Amygdala (tissue), 56 donors: Measurements from ENCODE around the gene GALNT17.
"Not testable (repeated sequence)": the region's sequence is repeated elsewhere in the genome, so short reads cannot be mapped to it uniquely, and the experiment has no call there.

Experiments used
- DNase-seq, 56 donors: peaks; one replicate each; lab custom pipeline; 2025; lab: John Stamatoyannopoulos, UW

The GALNT17 gene

GRCh38 chr7:71157757-71158156 is 25.8 kb downstream of the GALNT17 start:
- no peak for DNase-seq

DNA sequence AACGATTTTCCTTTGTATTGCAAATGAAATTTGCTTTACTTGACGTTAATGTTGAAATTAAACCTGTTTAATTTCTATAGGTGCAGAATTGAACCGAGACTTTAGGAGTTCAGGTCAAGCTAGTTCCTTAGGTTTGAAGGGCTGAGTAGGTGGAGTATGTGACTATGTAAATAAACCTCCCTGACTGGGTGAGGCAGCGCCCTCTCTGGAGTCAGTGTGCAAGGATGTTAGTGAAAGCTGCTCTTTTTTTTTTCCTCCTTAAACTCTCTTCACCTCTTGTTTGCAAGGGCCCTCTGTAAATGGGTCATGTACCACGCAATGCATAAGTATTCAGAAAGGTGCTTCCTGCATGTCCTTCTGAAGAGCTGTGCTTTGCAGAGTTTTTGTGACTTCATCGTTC is 33.8 kb downstream of the GALNT17 start:
- DNase-seq: no peak

GRCh38 chr7:71171476-71171875 is 39.5 kb downstream of the GALNT17 start:
- DNase-seq: no peak

DNA sequence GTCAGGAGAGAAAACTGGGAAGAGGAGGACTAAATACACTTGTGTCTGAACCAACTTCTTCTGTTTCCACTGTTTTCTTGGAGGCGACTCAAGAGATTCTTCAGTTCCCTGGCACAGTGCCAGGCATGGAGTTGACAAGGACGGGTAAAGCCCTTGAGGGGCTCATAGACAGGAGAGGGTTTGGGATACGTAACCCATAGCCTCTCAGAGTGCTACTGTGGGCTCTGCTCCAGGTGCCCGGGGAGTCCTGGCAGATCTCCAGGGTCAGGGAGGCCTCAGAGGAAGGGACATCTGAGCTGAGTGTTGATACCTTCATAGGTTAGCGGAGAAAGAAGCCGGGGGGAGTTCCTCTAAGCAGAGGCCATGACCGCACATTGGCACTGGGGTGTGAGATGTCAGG is 42.0 kb downstream of the GALNT17 start:
- peak in 2 of 56 donors; percentile 2 to 3 for DNase-seq

GRCh38 chr7:71182438-71182935 is 50.5 kb downstream of the GALNT17 start:
- no peak for DNase-seq

GRCh38 chr7:71184136-71184535 is 52.2 kb downstream of the GALNT17 start:
- no peak for DNase-seq

DNA sequence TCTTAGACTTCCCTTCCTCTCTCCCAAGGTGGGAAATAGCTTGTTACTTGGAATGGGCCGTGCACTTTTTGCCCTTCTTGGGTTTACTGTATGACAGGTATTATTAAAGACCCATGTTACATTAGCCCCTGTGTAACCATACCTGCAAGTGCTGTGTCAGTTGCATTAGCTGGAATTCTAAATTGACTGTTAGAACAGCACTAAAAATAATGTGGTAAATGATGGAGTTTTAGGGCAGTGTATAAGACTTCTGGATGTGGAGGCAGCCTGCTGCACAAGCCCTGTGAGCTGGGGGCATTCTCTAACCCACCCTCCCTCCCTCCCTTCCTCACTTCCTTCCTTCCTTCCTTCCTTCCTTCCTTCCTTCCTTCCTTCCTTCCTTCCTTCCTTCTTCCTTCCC is 52.7 kb downstream of the GALNT17 start:
- DNase-seq: no peak

- DNase-seq: no peak
Observed at GRCh38 chr7:71186535-71187057, 54.7 kb downstream of the GALNT17 start.

GRCh38 chr7:71191771-71192170 is 59.8 kb downstream of the GALNT17 start:
- no peak for DNase-seq

DNA sequence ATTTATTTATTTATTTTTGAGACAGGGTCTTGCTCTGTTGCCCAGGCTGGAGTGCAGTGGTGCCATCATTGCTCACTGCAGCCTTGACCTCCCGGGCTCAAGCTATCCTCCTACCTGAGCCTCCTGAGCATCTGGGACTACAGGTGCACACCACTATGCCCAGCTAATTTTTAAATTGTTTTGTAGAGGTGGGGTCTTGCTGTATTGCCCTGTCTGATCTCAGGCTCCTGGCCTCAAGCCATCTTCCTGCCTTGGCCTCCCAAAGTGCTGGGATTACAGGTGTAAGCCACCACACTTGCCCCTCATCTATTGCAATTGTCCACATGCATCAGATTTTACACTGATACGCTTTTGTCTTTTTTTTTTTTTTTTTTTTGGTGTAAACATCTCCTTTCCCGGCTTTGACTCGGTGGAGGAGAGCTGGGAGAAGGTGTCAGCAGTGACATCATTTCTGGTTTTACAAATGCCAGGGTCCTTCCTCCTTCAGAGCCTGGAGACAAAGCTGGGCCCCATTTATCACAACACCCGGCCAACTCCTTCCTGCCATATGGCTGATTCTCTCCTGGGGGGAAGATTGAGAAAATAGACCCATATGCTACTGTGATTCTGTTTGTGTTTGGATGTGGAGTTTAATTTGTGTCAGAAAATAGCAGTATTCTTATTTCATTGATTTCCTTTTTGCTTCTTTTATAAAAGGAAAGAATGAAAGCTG is 61.3 kb downstream of the GALNT17 start:
- peak in 4 of 56 donors; percentile 2 to 47 (median 16) for DNase-seq

DNA sequence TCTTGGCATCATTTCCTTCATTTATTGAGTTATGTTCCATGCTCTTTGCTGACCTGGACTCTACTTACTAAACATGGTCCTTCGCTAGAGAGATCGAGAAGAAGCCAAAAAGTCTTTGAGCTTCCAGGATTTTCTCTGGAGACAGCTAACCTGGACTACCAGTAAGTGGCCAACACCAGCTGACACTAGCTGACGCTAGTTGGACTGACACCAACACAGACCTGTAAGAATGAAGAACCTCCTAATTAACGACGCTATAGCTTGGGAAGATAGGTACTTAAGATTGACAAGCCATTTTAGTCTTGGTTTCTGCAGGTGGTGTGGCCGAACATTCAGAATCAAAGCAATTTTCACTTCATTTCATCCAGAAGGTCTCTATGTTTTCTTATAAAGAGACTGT is 66.4 kb downstream of the GALNT17 start:
- no peak for DNase-seq

DNA sequence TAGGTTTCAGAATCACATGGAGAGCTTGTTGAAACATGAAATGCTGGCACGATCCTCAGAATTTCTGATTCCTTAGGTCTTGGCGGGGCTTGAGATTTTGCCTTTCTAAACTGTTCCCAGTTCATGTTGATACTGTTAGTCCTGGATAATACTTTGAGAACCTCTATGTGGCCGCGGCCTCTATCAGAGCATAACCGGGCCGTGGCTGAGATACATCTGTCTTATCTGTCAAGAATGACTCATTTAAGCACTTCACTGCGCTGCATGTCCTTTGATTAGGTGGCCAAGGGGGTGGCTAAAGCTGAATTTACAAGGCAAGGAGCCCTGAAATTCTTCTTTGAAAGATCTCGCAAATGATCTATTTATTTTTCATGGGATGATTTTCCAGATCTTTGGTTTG is 66.9 kb downstream of the GALNT17 start:
- no peak for DNase-seq

GRCh38 chr7:71206184-71206583 is 74.2 kb downstream of the GALNT17 start:
- no peak for DNase-seq

DNA sequence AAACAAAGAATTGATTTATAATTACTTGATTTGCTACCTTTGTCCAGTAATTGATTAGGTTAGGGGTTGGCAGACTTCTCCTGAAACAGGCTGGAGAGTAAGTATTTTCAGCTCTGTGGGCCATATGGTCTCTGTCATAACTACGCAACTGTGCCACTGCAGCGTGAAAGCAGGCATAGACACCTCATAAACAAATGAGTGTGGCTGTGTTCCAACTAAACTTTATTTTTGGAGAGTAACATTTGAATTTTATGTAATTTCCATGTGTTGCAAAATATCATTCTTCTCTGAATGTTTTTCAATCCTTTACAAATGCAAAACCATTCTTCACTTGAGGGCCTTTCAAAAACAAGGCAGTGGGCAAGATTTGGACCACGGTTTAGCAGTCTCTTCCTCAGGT is 76.9 kb downstream of the GALNT17 start:
- DNase-seq: peak in 7 of 56 donors; percentile 0 to 33 (median 7)

GRCh38 chr7:71209484-71209883 is 77.5 kb downstream of the GALNT17 start:
- not testable (repeated sequence) for DNase-seq

DNA sequence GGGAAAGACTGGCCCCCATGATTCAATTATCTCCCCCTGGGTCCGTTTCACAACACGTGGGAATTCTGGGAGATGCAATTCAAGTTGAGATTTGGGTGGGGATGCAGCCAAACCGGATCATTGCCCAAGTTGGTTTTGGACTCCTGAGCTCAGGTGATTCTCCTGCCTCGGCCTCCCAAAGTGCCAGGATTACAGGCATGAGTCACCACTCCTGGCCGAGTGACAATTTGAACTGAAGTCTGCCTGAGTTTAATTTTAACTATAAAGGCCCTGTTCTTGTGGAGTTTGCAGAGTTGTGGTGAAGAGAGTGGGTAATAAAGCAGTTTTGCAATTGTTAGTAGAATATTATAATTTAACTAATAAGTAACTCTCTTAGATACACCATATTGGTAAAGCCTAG is 78.3 kb downstream of the GALNT17 start:
- DNase-seq: no peak

- not testable (repeated sequence) for DNase-seq
Observed at GRCh38 chr7:71212433-71212832, 80.5 kb downstream of the GALNT17 start.

DNA sequence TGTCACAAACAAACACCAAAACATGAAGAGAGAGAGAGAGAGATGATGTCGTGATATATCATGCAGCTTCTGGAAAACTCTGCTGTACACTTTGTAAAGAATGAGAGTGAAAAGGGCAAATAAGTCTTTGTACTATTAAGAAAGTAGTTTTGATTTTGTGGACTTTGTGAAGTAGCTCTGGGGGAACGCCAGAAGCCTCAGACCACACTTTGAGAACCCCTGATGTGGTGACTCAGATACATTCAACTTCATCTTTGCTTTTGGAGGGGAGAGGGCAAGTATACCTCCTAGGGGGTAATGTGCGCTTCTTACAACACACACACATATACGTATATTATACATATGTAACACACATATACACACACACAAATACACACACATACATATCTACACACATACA is 84.3 kb downstream of the GALNT17 start:
- DNase-seq: no peak

DNA sequence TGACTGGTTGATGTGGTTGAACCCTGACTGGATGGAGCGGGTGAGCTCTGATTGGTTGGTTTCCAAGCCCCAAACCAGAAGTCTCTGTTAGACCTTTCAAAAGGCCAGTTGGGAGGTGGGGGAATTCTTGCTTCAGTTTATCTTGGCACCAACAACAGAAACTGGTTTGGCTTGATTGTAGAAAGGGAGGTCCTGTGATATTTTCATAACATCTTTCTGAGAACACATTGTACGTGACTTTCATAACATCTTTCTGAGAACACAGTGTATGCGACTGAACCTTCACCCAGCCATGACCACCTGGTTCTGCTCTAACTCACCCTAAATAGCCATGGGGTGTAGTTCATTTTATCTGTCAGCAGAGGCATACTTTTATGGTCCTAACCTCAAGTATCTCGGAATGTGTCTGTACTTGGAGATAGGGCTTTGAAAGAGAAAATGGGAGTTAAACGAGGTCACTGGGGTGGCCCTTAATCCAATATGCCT is 88.3 kb downstream of the GALNT17 start:
- DNase-seq: no peak

DNA sequence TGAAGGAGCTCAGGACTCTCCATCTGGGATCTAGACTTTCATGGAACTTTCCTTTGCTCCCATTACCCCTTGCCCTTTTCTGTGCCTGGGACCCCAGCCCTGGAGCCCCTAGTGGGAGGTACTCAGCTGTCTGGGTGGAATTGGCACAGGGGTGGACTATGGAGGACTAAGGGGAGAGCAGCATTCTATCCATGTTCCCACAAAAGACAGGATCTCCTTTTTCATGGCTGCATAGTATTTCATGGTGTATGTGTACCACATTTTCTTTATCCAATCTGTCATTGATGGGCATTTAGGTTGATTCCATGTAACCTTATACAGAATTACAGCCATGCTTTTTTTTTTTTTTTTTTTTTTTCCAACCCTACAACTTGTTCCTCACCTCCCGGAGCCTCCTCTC is 89.1 kb downstream of the GALNT17 start:
- no peak for DNase-seq

DNA sequence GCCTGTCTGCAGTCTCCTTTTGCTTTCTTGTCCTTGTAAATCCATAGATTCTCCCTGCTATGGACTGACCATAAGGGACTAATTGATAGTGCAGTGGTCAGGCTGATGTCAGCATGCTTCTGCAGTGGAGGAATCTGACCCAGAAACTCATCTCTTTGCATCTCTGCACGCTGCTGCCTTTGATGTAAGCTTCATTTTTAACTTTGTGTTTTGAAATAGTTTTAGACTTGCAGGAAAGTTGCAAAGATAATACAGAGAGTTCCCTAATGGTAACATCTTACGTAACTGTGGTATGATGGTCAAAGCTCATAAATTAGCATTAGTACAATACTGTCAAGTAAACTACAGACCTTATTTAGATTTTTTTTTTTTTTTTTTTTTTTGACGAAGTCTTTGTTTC is 89.6 kb downstream of the GALNT17 start:
- DNase-seq: no peak

- no peak for DNase-seq
Observed at GRCh38 chr7:71227126-71227525, 95.2 kb downstream of the GALNT17 start.
